Kidney glomerular epithelial cell (primary cell): Measurements from ENCODE around the gene CEP128.
"Not testable (repeated sequence)": the region's sequence is repeated elsewhere in the genome, so short reads cannot be mapped to it uniquely, and the experiment has no call there.

Experiments
- DNase-seq: peaks from one replicate; lab custom pipeline; 2025; lab: John Stamatoyannopoulos, UW

CEP128 gene

GRCh38 chr14:80953211-80953610, 11.7 kb upstream of the CEP128 start:
- DNase-seq, result not testable (repeated sequence)

DNA sequence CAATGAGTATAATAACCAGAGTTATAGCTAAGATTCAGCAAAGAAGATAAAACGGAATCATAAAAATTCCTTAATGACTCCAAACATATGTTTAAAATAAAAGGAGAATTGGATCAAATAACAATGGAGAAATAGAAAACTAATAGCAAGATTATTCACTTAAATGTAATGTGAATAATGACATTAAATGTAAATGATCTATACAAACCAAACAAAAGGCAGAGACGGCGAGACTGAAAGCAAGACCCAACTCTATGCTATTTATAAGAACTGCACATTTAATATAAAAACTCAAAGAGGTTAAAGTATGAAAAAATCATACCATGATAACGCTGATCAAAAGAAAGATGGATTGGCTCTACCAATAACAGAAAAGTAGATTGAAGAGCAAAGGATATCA, 10.0 kb upstream of the CEP128 start:
- DNase-seq, result no peak

DNA sequence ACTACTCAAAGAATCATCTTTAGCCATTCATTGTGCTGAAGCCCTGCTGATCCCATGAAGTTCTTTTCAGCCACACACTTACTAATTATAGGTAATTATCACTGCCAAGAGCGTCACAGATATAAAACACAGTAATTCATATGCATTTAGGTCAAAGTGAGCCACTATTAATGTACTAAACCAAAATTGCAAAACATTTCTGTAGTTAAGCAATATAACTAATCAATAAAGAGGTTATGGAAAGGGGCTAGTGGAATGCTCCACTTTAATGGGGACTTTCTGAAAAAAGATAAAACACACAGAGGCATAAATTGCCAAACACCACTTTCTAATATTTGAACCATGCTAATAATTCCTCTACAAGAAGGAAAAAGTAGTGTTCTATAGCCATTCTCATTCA, 6.8 kb upstream of the CEP128 start:
- DNase-seq, result no peak

DNA sequence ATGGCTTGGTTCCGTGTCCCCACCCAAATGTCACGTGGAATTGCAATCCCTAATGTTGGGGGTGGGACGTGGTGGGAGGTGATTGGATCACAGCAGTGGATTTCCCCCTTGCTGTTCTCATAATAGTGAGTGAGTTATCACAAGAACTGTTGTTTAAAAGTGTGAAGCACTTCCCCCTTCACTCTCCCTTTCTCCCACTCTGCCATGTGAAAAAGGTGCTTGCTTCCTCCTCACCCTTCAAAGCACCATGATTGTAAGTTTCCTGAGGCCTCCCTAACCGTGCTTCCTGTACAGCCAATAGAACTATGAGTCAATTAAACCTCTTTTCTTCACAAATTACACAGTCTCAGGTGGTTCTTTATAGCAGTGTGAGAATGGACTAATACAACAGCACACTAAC, 5.3 kb upstream of the CEP128 start:
- no peak for DNase-seq

DNA sequence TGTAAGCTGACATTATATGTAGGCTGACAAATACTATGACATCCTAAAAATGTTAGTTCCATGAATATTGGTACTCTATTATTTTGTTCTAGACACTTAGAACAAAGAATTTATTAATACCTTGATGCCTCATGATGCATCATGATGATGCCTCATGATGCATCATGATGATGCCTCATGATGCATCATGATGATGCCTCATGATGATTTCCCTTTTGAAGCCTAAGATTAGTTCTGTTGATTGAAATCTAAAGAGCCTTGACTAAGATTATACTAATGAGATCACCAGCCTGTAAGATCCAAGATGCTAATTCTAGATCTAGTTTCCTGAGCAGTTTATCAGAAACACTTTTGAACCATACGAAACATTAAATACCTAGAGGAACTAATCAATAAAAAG, 4.6 kb upstream of the CEP128 start:
- no peak for DNase-seq

GRCh38 chr14:80944861-80945617, 3.5 kb upstream of the CEP128 start:
- no peak for DNase-seq

DNA sequence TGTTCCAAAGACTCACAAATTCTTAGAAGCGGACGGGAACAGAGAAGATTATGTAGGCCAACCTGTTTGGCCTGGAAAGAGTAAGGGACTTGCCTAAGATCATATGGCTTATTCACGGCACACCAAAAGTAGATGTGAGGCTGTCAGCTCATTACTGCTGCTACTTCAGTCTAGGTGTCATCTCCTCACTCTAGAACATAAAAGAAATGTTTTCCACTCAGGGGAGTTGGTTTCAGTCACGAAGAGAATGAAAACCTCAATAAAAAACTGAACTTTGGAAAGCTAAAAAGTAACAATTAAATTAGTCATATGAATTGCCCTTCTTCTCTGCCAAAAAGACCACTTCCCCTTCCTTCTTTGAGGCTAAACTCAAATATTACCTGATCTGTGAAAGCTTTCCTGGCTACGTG, 658 bp upstream of the CEP128 start:
- no peak for DNase-seq

DNA sequence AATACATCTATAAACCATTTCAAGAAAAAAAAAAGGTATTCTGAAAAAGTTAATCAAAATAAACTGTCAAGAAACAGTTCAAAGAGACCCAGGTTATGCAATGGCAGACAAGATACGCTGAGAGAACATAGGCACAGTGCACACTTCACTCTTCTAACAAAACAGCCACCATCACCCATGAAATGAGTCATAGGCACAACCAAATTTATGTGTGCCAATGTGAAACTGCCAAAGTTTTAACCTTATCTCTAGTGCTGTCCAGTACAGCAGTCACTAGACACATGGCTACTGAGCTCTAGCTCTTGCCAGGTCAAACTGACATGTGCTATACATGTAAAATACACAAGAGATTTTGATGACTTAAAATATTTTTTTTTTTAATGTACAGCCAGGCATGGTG, 1.4 kb downstream of the CEP128 start:
- DNase-seq, result no peak

- no peak for DNase-seq
Observed at GRCh38 chr14:80933686-80934085, 7.9 kb downstream of the CEP128 start.

GRCh38 chr14:80933282-80933681, 8.3 kb downstream of the CEP128 start:
- DNase-seq, result no peak

- DNase-seq, result peak; percentile 86
Observed at GRCh38 chr14:80930836-80931389, 10.6 kb downstream of the CEP128 start.

- no peak for DNase-seq
Observed at GRCh38 chr14:80930095-80930494, 11.4 kb downstream of the CEP128 start.

DNA sequence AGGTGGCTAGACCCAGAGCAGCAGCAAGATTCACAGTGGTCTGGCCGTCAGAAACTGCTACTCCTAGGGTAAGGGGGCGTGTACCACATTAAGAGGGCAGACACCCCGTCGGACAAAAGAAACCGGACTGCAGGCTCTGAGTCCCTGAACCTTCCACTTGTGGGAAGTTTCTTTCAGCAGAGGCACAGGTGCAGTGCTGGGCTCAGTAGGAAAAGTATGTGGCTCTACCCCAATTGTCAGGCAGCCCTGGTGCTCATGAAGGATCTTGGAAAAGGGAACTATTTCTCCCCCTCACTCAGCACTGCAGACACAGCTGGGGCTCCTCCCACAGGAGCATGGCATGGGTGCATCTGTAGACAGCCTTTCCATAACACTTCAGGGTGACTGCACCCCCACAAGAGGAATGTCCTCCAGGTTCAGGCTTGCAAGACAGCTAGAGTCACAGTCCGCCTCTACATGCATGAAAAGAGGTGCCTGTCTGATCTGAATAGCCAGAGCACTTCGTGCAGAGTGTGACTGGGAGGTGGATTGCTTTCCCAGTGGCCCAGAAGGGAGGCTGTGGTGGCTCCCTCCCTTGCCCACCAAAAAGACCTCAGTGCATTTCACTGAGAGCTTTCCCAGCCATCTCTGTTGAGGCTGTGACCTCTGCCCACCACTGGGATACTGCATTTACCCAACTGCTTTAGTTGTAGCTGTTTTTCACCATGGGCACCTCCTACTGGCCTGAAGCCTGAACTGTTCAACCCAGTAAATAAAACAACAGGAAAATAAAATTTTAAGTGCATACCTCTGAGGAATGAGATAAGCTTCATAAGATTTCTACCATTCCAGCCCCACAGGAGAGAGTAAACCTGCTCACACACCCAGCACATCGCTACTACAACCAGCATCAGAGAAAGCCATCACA, 14.2 kb downstream of the CEP128 start:
- no peak for DNase-seq

- no peak for DNase-seq
Observed at GRCh38 chr14:80926397-80927082, 15.0 kb downstream of the CEP128 start.

DNA sequence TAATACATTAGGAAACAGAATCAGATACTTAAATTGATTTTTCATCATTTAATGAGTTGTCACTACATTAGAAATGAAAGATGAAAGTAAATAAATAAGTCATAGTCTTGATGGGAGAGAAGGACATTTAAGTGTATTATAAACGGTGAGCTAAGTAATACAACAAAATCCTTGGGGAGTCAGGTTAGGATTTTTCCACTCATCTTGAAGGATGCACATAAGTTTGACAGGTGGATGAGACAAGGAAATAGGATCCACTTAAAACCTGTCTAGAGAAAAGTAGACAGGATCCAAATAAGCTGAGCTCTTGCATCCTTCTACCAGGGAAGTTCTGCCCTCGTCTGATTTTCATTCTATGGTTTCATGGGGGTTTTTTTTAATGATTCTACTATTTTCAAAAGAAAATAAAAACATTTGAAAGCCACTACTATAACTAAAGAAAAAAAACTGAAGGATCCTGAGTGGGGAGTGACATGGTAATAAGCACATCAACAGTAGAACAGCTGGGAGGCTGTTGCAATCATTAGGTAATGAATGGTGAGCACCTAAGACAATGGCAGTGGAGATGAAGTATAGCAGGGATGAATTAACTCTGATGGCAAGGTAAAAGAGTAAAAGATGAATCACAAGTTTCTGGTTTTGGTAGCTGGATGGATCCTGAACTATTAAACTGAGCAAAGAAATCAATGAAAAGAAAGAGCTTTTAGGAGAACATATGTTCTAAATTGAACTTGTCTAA, 17.0 kb downstream of the CEP128 start:
- no peak for DNase-seq

DNA sequence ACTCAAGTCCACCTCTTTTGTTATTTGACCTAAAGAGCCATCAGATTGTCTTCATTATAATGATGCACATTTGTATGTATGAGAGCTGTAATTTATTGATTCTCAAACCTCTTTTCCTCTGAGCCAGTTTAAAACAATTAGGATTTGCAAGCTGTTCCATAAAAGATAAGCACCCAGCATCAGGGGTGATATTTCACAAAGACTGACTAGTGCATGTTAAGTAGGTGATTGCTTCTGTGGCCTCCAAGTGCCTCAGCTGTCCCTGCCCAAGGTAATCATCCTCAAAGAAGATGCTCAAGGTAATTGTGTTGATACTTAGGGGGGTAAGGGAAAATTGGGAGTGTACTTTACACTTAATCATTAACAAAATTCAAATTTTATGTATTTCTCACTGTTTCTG, 18.2 kb downstream of the CEP128 start:
- DNase-seq, result no peak

DNA sequence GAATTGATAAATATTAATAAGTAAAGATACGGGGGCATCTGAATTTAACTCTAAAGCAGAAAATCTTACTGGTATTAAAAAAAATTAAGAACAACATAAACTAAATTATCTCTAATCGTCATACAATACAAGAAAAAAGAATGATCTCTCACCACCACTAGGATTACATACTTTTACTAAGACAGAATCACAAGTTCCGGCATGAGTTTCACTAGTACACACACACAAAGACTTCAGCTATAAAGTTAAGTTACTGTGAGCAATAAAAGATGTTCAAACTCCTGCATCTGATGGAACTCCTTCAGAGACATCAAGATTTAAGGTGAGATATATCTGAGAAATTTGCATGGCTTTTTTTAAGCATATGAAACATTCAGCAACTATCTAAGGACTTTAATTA, 21.9 kb downstream of the CEP128 start:
- DNase-seq, result no peak

GRCh38 chr14:80912013-80912412, 29.5 kb downstream of the CEP128 start:
- DNase-seq, result not testable (repeated sequence)

DNA sequence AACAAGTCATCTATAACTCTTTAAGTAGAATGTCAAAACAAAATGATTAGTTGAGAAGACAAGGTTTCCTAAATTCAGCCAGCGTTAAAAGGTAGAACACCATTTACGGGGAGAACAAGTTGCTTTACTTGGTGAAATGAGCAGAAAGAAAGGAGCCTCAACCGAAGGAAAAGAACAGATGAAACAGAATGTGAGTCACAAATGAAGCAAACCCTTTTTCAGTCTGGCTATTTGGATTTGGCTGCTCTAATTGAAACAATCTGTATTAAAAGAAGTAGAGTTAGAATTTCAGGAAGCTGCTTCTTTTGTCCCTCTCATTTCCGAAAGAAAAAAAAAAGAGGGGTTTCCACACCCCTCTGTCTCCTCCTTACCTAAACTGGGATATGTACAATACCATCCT, 34.6 kb downstream of the CEP128 start:
- no peak for DNase-seq

DNA sequence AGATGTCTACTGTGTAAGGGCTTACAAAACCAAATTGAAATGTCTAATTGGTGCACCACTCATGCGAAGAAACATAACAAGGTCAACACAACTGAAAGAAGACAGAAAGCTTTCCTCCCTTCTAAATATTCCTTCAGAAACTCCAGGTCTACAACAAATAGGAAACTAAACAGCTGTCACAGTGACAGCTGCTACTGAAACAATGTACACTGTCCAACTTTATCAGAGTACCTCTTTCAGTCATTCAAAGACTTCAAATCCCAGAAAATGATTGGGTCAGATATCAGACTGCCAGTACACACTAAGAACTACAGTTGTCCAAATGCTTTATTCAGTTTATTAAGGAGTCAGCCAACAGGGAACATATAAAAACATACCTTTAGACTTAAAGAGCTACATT, 35.2 kb downstream of the CEP128 start:
- no peak for DNase-seq

- DNase-seq, result no peak
Observed at GRCh38 chr14:80902608-80903007, 38.9 kb downstream of the CEP128 start.

DNA sequence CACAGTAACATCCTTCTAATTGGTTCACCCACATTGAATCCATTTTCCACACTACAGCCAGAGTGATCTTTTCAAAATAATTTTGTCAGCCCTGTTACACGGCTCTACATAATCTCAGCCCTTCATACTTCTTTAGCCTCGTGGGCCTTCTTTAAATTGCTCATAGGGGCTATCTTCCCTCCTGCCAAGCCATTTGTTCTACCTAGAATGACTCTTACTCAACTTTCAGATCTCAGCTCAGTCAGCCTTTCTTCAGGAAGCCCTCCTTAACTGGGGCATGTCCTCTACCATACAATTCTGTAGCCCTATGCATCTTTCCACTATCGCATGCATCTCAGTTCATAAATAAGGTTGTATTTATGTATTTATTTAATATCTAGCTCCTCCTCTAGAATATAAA, 39.7 kb downstream of the CEP128 start:
- no peak for DNase-seq
